Astrocyte of the cerebellum (primary cell): ENCODE measurements around the gene SVOPL.

ENCODE experiments used
- DNase-seq: peaks from one replicate; pipeline ENCODE4 v3.0.0-alpha.2; 2011; ENCODE audit warnings: low read depth
- H3K4me3 ChIP-seq: 2 replicates; pipeline ENCODE4 v1.5.1; 2011; ENCODE audit warnings: mild to moderate bottlenecking, low read depth, low read length, moderate library complexity
- CTCF ChIP-seq: IDR thresholded peaks from 2 replicates; pipeline ENCODE4 v1.5.1; 2012; ENCODE audit warnings: low read length, low read depth, moderate library complexity, mild to moderate bottlenecking; ENCODE audit errors: missing control alignments
- in situ Hi-C: cut with HindIII; loops from 2 replicates; pipeline ENCODE4 v1.10.0; 2017; ENCODE audit warnings: low sequenced_read_pairs

The SVOPL gene

GRCh38 chr7:138608275-138608674 is 92.9 kb downstream of the SVOPL start:
- TF ChIP-seq CTCF = no peak
- no peak overlapping the region for H3K4me3 ChIP-seq
- in situ Hi-C loops = no loop called here
- DNase-seq = no peak

GRCh38 chr7:138607216-138608126 is 93.7 kb downstream of the SVOPL start:
- TF ChIP-seq CTCF = no peak
- no peak for DNase-seq
- in situ Hi-C loops = no loop called here
- H3K4me3 ChIP-seq = no peak overlapping the region

GRCh38 chr7:138606236-138606635 is 94.9 kb downstream of the SVOPL start:
- TF ChIP-seq CTCF = no peak
- in situ Hi-C loops = no loop called here
- no peak overlapping the region for H3K4me3 ChIP-seq
- no peak for DNase-seq

GRCh38 chr7:138603549-138604318 is 97.4 kb downstream of the SVOPL start:
- no peak for TF ChIP-seq CTCF
- no peak for DNase-seq
- in situ Hi-C loops = no loop called here
- H3K4me3 ChIP-seq = no peak overlapping the region

- TF ChIP-seq CTCF = no peak
- H3K4me3 ChIP-seq = no peak overlapping the region
- in situ Hi-C loops = no loop called here
- no peak for DNase-seq
Observed at GRCh38 chr7:138602451-138602850, 98.7 kb downstream of the SVOPL start.

GRCh38 chr7:138595454-138595853 is 105.7 kb downstream of the SVOPL start:
- no peak for TF ChIP-seq CTCF
- in situ Hi-C loops = no loop called here
- H3K4me3 ChIP-seq = no peak overlapping the region
- no peak for DNase-seq
